ENCODE measurements around the gene MYLK.

MYLK gene

GRCh38 chr3:123638936-123639689 is 245.0 kb downstream of the MYLK start:
- DNase-seq, result no peak

GRCh38 chr3:123637841-123638240 is 246.3 kb downstream of the MYLK start:
- DNase-seq, result no peak

GRCh38 chr3:123637131-123637530 is 247.0 kb downstream of the MYLK start:
- no peak for DNase-seq

- no peak for DNase-seq
Observed at GRCh38 chr3:123636431-123636841, 247.7 kb downstream of the MYLK start.

- no peak for DNase-seq
Observed at GRCh38 chr3:123635717-123636116, 248.4 kb downstream of the MYLK start.

- DNase-seq, result no peak
Observed at GRCh38 chr3:123635217-123635616, 248.9 kb downstream of the MYLK start.

GRCh38 chr3:123634149-123635051 is 249.7 kb downstream of the MYLK start:
- no peak for DNase-seq

GRCh38 chr3:123633530-123633929 is 250.6 kb downstream of the MYLK start:
- no peak for DNase-seq

- DNase-seq, result no peak
Observed at GRCh38 chr3:123632161-123632655, 251.9 kb downstream of the MYLK start.

- no peak for DNase-seq
Observed at GRCh38 chr3:123629747-123630047, 254.4 kb downstream of the MYLK start.

GRCh38 chr3:123628996-123629746 is 255.0 kb downstream of the MYLK start:
- no peak for DNase-seq

GRCh38 chr3:123627673-123628670 is 256.2 kb downstream of the MYLK start:
- no peak for DNase-seq

GRCh38 chr3:123626881-123627280 is 257.3 kb downstream of the MYLK start:
- no peak for DNase-seq

- DNase-seq, result no peak
Observed at GRCh38 chr3:123624302-123624701, 259.8 kb downstream of the MYLK start.

- DNase-seq, result no peak
Observed at GRCh38 chr3:123623346-123623880, 260.7 kb downstream of the MYLK start.

GRCh38 chr3:123622766-123623165 is 261.4 kb downstream of the MYLK start:
- no peak for DNase-seq

GRCh38 chr3:123621850-123622189 is 262.3 kb downstream of the MYLK start:
- no peak for DNase-seq

- DNase-seq, result no peak
Observed at GRCh38 chr3:123621186-123621849, 262.8 kb downstream of the MYLK start.

- DNase-seq, result no peak
Observed at GRCh38 chr3:123620343-123620742, 263.8 kb downstream of the MYLK start.

- DNase-seq, result peak; percentile 10
Observed at GRCh38 chr3:123618768-123619484, 265.2 kb downstream of the MYLK start.
